Keratinocyte (primary cell): ENCODE results near the gene PSMD8. TPM values are rescaled to one million over a fixed set of nuclear protein-coding genes. Genes with fewer than 3 reads are reported as not detected.

Experiments used
- DNase-seq: peaks from one replicate; pipeline ENCODE4 v3.0.0-alpha.2; 2011; ENCODE audit warnings: low read depth, missing footprints, low spot score
- FAIRE-seq: peaks from 2 replicates; lab custom pipeline; 2011; peaks lifted over from hg19 to GRCh38; lab: Jason Lieb, UNC
- H2AFZ ChIP-seq: 2 replicates; pipeline ENCODE4 v1.6.0; 2012; ENCODE audit warnings: low read length, control low read depth, inconsistent platforms; ENCODE audit not compliant: control insufficient read depth
- H3K27ac ChIP-seq: 2 replicates; pipeline ENCODE4 v1.5.1; 2011; ENCODE audit warnings: low read length; ENCODE audit not compliant: control insufficient read depth, insufficient read depth
- H3K27me3 ChIP-seq: 3 replicates; pipeline ENCODE4 v1.6.0; 2011; ENCODE audit warnings: low read length; ENCODE audit not compliant: control insufficient read depth, insufficient read depth; ENCODE audit errors: extremely low read depth
- H3K36me3 ChIP-seq, 2 experiments: 2 replicates in 1 of 2; 3 replicates in 1 of 2; pipeline ENCODE4 v1.5.1; 2011; ENCODE audit warnings: low read length in 2 of 2, mild to moderate bottlenecking in 1 of 2; ENCODE audit not compliant: control insufficient read depth in 2 of 2, insufficient read depth in 2 of 2; ENCODE audit errors: extremely low read depth in 1 of 2
- H3K4me1 ChIP-seq: 3 replicates; pipeline ENCODE4 v1.5.1; 2011; ENCODE audit warnings: low read length; ENCODE audit not compliant: control insufficient read depth, insufficient read depth; ENCODE audit errors: extremely low read depth
- H3K4me2 ChIP-seq: 3 replicates; pipeline ENCODE4 v1.6.0; 2011; ENCODE audit warnings: low read depth, low read length; ENCODE audit not compliant: control insufficient read depth, insufficient read depth; ENCODE audit errors: extremely low read depth
- H3K4me3 ChIP-seq, 3 experiments: fragments of 200-600 bp in 1 of 3; sonication (generic) in 1 of 3; 2 replicates in 2 of 3; 3 replicates in 1 of 3; pipeline ENCODE4 v1.5.1; 2011 to 2016; ENCODE audit warnings: low read length in 3 of 3, mild to moderate bottlenecking in 3 of 3, control low read depth in 2 of 3, inconsistent platforms in 1 of 3, low read depth in 1 of 3, mixed read lengths in 1 of 3, mixed run types in 1 of 3, moderate library complexity in 1 of 3; ENCODE audit not compliant: control insufficient read depth in 2 of 3, insufficient read depth in 2 of 3; ENCODE audit errors: extremely low read depth in 1 of 3
- H3K79me2 ChIP-seq: 2 replicates; pipeline ENCODE4 v1.6.0; 2012; ENCODE audit warnings: low read length; ENCODE audit not compliant: control insufficient read depth, insufficient read depth
- H3K9ac ChIP-seq: 3 replicates; pipeline ENCODE4 v1.6.0; 2011; ENCODE audit warnings: low read length; ENCODE audit not compliant: control insufficient read depth, insufficient read depth; ENCODE audit errors: extremely low read depth
- H3K9me1 ChIP-seq: 3 replicates; pipeline ENCODE4 v1.6.0; 2011; ENCODE audit warnings: low read length; ENCODE audit not compliant: control insufficient read depth, insufficient read depth; ENCODE audit errors: extremely low read depth
- H3K9me3 ChIP-seq: 2 replicates; pipeline ENCODE4 v1.5.1; 2012; ENCODE audit warnings: low read depth, low read length; ENCODE audit not compliant: control insufficient read depth
- H4K20me1 ChIP-seq: 3 replicates; pipeline ENCODE4 v1.6.0; 2011; ENCODE audit warnings: low read length; ENCODE audit not compliant: control insufficient read depth, insufficient read depth; ENCODE audit errors: extremely low read depth
- CTCF ChIP-seq, 3 experiments: IDR thresholded peaks in 1 of 3; conservative IDR thresholded peaks in 1 of 3; optimal IDR thresholded peaks in 1 of 3; 2 replicates in 2 of 3; 3 replicates in 1 of 3; pipeline versions ENCODE3 to v1.5.1; 2011; ENCODE audit warnings: low read length in 3 of 3, mild to moderate bottlenecking in 3 of 3, moderate library complexity in 2 of 3, control low read depth in 1 of 3, inconsistent platforms in 1 of 3; ENCODE audit not compliant: insufficient read depth in 2 of 3; ENCODE audit errors: extremely low read depth in 1 of 3
- EZH2 ChIP-seq: IDR thresholded peaks from one replicate; pipeline ENCODE4 v1.6.1; 2012; ENCODE audit warnings: inconsistent platforms, mild to moderate bottlenecking, low read length, moderate library complexity
- dilution Hi-C: fragments of 300-500 bp; cut with MboI; formaldehyde crosslinking; loops from one replicate; pipeline ENCODE4 v1.7.0; 2020; ENCODE audit warnings: low sequenced_read_pairs; ENCODE audit not compliant: extremely low pct_ligation_motif_present
- polyA plus RNA-seq, 5 experiments: library from polyadenylated mRNA; depleted of rRNA in 3 of 5; stranded (reverse) in 3 of 5; stranded (forward) in 1 of 5; unstranded in 1 of 5; fragments of >200 nt; gene quantifications; 1 replicate in 1 of 5; 2 replicates in 3 of 5; 3 replicates in 1 of 5; pipeline versions ENCODE4 v1.2.1 to v1.2.3, GENCODE V29; 2011 to 2012; ENCODE audit warnings: missing spikeins in 2 of 5, low read depth in 1 of 5, low replicate concordance in 1 of 5

Gene PSMD8
- polyA plus RNA-seq, 1 donor (not counting 4 experiments of a cell fraction or from before 2014, with no cell fraction given) = 346 TPM

- dilution Hi-C loops = no loop called here
Observed at GRCh38 chr19:38400361-38400760, 26.0 kb downstream of the PSMD8 start.

GRCh38 chr19:38401148-38401547 lies 26.8 kb downstream of the PSMD8 start:
- no peak overlapping the region for H3K4me2 ChIP-seq
- no peak overlapping the region for H3K4me3 ChIP-seq
- no peak for DNase-seq
- H3K36me3 ChIP-seq = no peaks in the 10 kb centered on the region
- H4K20me1 ChIP-seq = no peaks in the 10 kb centered on the region
- dilution Hi-C loops = no loop called here
- no peaks in the 10 kb centered on the region for H3K27me3 ChIP-seq
- H3K9me3 ChIP-seq = no peaks in the 10 kb centered on the region
- TF ChIP-seq EZH2 (no peak), CTCF (optimal IDR thresholded peaks at IDR 0.05 in 1 of 3, IDR thresholded peaks at IDR 0.05 in 1 of 3, conservative IDR thresholded peaks at IDR 0.05 in 1 of 3; ENCODE audit: extremely low read depth in 1 of 3, insufficient read depth in 2 of 3, low read length in 3 of 3) (no peak)
- no peaks in the 10 kb centered on the region for H3K79me2 ChIP-seq
- H2AFZ ChIP-seq = no peak overlapping the region
- H3K4me1 ChIP-seq = peaks cover 4% of the 10 kb centered on the region
- FAIRE-seq = no peak
- H3K9ac ChIP-seq = no peak overlapping the region
- no peaks in the 10 kb centered on the region for H3K9me1 ChIP-seq
- no peak overlapping the region for H3K27ac ChIP-seq

More at GRCh38 chr19:38400361-38400760, 26.0 kb downstream of the PSMD8 start:
- Histone ChIP-seq H4K20me1 (no peaks in the 10 kb centered on the region), H2AFZ (no peak overlapping the region), H3K27ac (no peak overlapping the region), H3K79me2 (no peaks in the 10 kb centered on the region), H3K4me2 (no peak overlapping the region), H3K36me3 (peaks cover 0 to 2% of the 10 kb centered on the region in 2 experiments), H3K9me3 (no peaks in the 10 kb centered on the region), H3K4me1 (peaks cover 4% of the 10 kb centered on the region), H3K9me1 (no peaks in the 10 kb centered on the region), H3K27me3 (no peaks in the 10 kb centered on the region), H3K4me3 (no peak overlapping the region), H3K9ac (no peak overlapping the region)
- DNase-seq (no peak), FAIRE-seq (no peak)
- TF ChIP-seq CTCF (optimal IDR thresholded peaks at IDR 0.05 in 1 of 3, IDR thresholded peaks at IDR 0.05 in 1 of 3, conservative IDR thresholded peaks at IDR 0.05 in 1 of 3; ENCODE audit: extremely low read depth in 1 of 3, insufficient read depth in 2 of 3, low read length in 3 of 3) = no peak
